ENCODE results near the gene MRM2.
"Not testable (repeated sequence)": the region's sequence is repeated elsewhere in the genome, so short reads cannot be mapped to it uniquely, and the experiment has no call there.

MRM2 gene

GRCh38 chr7:2241580-2242540 lies at the start of gene MRM2, which contains the start of gene NUDT1:
TSS of gene MRM2 (minus strand) at chr7:2242205. CDS start at chr7:2242169, 36 bp downstream.
TSS of gene NUDT1 (plus strand) at chr7:2242226. CDS start at chr7:2244575, 2,349 bp downstream.
- DNase-seq (ENCODE audit: low read depth) = peak; percentile 33

GRCh38 chr7:2290877-2291276 lies 48.9 kb upstream of the MRM2 start:
- DNase-seq (ENCODE audit: low read depth) = no peak

DNA sequence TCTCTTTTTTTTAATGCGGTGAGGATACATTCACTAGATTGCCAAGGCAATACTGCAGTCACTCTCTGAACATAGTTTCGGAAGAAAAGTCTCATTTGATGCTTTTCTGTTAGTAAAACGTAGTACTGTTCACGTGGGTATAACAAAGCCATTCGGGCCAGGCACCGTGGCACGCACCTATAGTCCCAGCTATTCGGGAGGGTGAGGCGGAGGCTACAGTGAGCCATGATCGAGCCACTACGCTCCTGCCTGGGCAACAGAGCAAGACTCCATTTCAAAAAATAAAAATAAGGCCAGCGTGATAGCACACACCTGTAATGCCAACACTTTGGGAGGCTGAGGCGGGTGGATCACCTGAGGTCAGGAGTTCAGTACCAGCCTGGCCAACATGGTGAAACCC lies 47.6 kb upstream of the MRM2 start:
- no peak for DNase-seq (ENCODE audit: low read depth)

GRCh38 chr7:2289111-2289586 lies 47.1 kb upstream of the MRM2 start:
- DNase-seq (ENCODE audit: low read depth) = no peak

DNA sequence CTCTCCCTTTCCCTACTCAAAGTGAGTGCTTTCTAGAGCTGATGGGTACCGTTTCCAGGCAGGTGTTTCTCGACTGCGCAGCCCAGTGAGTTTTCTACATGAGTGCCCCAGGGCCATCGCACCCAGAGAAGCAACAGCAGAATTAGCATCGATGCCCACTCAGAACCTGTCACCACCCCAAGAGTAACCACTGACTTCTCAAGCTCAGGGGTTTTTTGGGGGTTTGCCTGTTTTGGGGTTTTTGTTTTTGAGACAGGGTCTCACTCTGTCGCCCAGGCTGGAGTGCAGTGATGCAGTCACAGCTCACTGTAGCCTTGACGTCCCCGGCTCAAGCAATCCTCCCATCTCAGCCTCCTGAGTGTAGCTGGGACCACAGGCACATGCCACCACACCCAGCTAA lies 46.5 kb upstream of the MRM2 start:
- DNase-seq (ENCODE audit: low read depth) = no peak

GRCh38 chr7:2287745-2288144 lies 45.7 kb upstream of the MRM2 start:
- no peak for DNase-seq (ENCODE audit: low read depth)

DNA sequence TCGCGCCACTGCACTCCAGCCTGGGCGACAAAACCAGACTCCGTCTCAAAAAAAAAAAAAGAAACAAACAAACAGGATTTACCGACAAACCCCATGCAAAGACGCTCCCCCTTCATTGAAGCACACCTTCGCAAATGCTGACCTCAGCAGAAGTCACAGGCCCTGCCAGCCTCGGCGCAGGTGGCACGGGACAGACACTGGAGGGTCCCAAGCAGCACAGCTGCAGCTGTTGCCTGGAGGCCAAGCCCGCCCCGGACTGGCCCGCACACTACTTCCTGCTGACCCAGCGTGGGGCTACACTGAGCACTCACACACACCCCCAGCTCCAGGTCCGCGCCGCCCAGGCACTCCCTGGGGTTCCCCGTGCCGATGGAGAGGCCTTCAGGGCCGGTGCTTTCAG lies 41.1 kb upstream of the MRM2 start:
- no peak for DNase-seq (ENCODE audit: low read depth)

- DNase-seq (ENCODE audit: low read depth) = no peak
Measured at GRCh38 chr7:2282185-2282751, 40.3 kb upstream of the MRM2 start.

DNA sequence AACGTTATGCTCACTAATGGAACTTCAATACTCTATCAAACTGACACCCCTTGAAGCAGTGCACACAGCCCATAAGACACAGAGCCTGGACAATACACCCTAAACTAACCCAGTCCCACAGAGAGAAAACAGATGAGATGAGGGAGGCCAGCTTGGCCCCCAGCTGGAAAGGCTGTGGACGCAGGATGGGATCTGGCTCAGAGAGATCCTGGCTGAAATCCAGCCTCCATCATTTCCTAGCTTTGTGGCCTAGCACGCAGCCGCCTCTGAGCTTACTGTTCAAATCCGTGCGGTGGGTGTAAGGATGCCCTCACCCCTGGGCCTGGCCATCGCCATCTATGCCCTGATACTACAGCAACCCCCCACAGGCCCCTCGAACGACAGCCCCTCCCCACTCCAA lies 39.5 kb upstream of the MRM2 start:
- DNase-seq (ENCODE audit: low read depth) = no peak

GRCh38 chr7:2280424-2280823 lies 38.4 kb upstream of the MRM2 start:
- no peak for DNase-seq (ENCODE audit: low read depth)

GRCh38 chr7:2279896-2280295 lies 37.9 kb upstream of the MRM2 start:
- no peak for DNase-seq (ENCODE audit: low read depth)

DNA sequence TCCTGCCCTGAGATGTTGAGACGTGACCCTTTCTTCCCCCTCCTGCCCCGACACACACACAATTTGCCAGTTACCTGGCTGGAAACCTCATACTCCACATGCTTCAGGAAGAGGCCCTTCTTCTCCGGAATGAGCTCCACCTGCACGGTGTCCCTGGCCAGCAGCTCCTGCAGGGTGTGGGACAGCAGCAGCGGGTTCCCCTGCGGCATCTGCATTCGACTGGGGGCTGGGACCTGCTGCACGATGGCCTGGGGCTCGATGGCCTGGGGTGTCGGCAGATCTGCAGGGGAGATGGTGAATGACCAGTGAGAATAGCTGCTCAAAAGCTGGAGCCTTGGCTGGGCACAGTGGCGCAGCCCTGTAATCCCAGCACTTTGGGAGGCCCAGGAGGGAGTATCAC lies 36.0 kb upstream of the MRM2 start:
- no peak for DNase-seq (ENCODE audit: low read depth)

GRCh38 chr7:2276107-2276506 lies 34.1 kb upstream of the MRM2 start:
- no peak for DNase-seq (ENCODE audit: low read depth)

GRCh38 chr7:2275101-2275500 lies 33.1 kb upstream of the MRM2 start:
- no peak for DNase-seq (ENCODE audit: low read depth)

DNA sequence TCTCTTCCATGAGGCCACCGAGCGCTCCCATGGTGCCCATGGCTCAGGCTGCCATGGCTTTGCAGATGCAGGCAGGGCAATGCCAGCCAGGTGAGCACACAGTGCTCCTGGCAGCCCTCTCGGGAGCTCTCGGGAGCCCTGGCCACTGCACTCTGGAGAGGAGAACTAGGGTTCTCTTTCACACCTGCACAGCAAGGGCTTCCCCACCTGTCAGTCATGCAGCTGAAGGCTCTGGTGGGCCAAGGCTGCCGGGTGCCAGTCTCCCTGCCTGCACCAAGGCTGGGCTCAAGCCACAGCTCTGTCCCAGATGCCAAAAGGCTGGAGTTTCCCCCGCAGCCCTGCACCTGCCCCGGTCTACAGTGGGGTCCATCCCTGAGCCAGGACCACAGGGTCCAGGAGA lies 32.7 kb upstream of the MRM2 start:
- DNase-seq (ENCODE audit: low read depth) = no peak

DNA sequence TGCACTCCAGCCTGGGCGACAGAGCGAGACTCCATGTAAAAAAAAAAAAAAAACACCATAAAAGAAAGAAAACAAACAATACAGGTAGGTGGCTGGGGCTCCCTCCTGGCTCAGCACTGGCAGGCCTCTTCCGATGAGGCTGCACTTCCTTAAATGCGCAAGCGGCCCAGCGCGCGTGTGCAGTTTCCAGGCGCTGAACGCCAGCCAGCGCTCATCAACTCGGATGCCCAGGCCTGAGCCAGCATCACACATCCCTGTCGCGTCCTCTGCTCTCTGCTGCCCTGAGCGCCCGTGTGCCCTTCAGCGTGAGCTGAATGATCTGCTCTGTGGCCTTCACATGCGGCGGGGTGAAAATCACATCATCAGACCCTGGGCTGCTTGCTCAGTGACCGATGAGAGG lies 31.9 kb upstream of the MRM2 start:
- no peak for DNase-seq (ENCODE audit: low read depth)

- DNase-seq (ENCODE audit: low read depth) = no peak
Measured at GRCh38 chr7:2272031-2272430, 30.0 kb upstream of the MRM2 start.

DNA sequence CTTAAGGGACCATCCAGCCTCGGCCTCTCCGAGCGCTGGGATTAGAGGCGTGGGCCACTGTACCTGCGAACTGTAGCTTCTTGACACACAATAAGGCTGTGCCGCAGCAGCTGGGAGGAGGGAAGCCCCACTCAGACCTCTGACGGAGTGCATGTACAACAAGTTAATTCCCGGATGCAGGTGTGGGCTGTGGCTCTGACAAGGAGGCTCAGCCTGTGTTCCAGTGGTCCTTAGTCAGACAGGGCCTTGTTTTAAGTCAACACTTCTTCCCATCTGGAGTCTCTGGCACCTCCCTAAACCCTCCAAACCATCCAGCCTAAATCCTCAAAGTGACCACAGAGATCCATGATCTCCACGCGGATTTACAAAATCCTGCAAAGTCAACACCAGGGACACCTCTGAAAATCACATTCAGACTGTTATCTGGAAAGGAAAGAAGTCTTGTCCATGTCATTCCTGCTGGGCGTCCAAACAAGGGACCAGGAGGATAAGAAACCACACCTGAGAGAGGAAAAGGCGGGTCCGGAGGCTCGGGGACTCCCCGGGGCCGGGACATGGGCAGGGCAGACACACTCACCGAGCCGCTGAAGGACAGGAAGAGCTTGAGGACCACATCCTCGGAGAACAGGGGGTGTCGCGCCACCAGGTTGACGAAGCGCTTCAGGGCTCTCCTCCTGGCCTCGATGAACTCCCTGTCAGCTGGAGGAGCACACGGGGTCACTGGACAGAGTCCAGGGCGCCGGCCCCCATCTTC lies 29.4 kb upstream of the MRM2 start:
- no peak for DNase-seq (ENCODE audit: low read depth)

GRCh38 chr7:2270495-2270894 lies 28.5 kb upstream of the MRM2 start:
- DNase-seq (ENCODE audit: low read depth) = no peak

DNA sequence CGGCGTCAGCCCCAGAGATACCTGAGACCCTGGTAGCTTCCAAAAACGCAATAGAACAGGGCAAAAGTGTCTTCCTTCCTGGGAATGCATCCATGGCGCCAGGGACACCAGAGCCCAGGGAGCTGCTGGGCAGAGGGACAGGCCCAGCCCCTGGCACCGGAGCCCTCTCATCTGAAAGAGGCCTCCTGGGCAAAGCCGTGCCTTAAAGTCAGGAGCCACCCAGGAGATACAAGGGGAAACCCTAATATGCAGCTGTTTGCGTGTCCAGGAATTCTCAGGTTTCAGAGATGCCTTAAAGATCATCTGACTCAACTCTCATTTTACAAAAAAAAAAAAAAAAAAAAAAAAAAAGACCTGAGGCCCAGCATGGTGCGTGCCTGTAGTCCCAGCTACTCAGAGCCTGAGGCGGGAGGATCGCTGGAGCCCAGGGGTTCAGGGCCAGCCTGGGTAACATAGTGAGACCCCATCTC lies 28.0 kb upstream of the MRM2 start:
- no peak for DNase-seq (ENCODE audit: low read depth)

- not testable (repeated sequence) for DNase-seq (ENCODE audit: low read depth)
Measured at GRCh38 chr7:2269089-2269990, 27.3 kb upstream of the MRM2 start.

Data from T-helper 22 cell (primary cell).